ENCODE results near the gene NEDD4L.
A peak's percentile ranks its signal among the peaks of the same experiment; 100 is the strongest.

NEDD4L gene

DNA sequence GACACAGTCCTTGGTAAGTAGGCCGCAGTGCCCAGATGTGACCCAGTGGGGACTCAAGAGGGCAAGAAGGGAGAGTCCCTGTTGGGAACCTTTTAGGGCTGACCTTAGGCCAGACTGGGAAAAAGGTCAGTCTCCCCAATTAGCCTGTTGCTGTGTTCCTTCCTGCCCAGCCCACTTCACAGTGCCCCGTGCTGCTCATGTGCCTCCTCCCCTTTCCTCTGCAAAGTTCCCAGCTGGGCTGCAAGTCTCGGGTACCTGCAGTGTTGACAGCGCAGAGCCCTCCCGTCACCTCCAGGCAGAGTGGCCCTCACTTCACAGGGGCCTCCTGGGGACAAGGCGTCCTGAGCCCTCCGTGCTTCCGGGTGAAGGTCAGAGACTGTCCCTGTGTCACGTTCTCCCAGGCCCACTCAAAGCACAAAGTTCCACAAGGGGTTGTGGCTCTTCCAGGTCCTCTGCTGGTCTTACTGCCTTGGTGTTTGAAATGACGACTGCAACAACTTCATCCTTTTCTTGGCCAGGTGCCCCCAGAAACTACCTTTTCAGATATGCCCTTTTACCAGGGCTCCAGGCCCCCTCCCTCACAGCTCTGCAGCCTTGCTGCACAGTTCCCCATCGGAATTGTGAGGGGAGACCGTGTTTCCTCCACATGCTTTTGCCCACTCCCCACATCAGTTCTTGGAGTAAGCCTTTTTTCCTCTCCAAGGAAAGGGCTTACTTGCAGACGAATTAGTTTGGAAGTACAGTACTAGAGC is 359.1 kb downstream of the NEDD4L start:
- peak overlapping the region; percentile 74 for H3K27ac ChIP-seq

GRCh38 chr18:58403799-58404455 is 359.9 kb downstream of the NEDD4L start:
- peak overlapping the region; percentile 74 for H3K27ac ChIP-seq

More for the DNA sequence above, 359.1 kb downstream of the NEDD4L start:
- peak overlapping the region; percentile 77 for H3K4me2 ChIP-seq
- H3K4me3 ChIP-seq: no peak overlapping the region
- H3K9me3 ChIP-seq: no peaks in the 10 kb centered on the region
- H3K4me1 ChIP-seq: peaks cover 100% of the 10 kb centered on the region
- no peaks in the 10 kb centered on the region for H4K20me1 ChIP-seq
- no peaks in the 10 kb centered on the region for H3K36me3 ChIP-seq
- TF ChIP-seq Cebpa-rat (IDR thresholded peaks at IDR 0.05): no peak
- no peaks in the 10 kb centered on the region for H3K27me3 ChIP-seq
- H3K9ac ChIP-seq: peak overlapping the region; percentile 52

DNA sequence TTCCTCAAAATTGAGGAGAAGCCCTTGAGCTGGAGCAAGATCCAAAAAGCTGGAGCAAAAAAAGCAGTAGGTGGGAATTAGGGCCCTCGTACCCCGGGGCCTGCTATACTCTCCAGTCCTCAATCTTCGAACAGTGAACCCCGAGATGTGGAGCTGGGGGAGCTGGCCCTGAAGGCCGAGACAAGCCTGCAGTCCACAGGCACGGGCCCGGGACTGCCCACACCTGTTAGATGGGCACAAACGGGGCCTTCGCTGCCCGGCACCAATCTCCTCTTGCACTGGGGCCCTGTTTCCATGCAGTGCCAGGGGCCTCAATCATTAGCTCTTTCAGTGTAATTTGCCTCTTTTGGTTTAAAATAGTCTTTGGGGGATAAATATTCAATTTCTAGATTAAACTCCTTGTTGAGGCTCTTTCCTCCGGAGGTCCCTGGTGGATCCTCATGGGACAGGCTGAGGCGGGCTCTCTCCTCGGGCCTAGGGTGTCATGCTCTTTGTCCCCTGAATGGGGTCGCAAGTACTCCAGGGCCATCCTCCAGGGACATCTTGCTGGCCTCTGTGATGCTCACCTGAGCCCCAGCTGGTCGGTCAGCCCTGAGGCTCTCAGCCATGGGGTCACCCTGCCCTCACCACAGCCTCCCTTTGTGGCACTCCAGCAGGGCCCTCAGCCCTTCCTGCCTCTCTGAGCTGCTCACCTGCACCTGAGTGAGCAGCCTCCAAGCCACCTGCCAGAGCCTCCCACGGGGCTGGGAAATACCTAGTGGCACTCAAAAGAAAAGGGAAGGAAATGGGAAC is 361.3 kb downstream of the NEDD4L start:
- peak overlapping the region; percentile 74 for H3K27ac ChIP-seq
- H3K4me1 ChIP-seq: peaks cover 99% of the 10 kb centered on the region
- H3K27me3 ChIP-seq: no peaks in the 10 kb centered on the region
- no peaks in the 10 kb centered on the region for H4K20me1 ChIP-seq
- peak overlapping the region; percentile 16; the same call in 1 of the 2 replicates for H3K4me3 ChIP-seq
- peak overlapping the region; percentile 27; the same call in 1 of the 2 replicates for H3K9ac ChIP-seq
- H3K4me2 ChIP-seq: peak overlapping the region; percentile 77
- no peak for TF ChIP-seq Cebpa-rat (IDR thresholded peaks at IDR 0.05)
- no peaks in the 10 kb centered on the region for H3K36me3 ChIP-seq
- H3K9me3 ChIP-seq: no peaks in the 10 kb centered on the region

More at GRCh38 chr18:58403799-58404455, 359.9 kb downstream of the NEDD4L start:
- no peak for TF ChIP-seq Cebpa-rat (IDR thresholded peaks at IDR 0.05)
- Histone ChIP-seq H3K9ac (no peak overlapping the region; the same call in 1 of the 2 replicates), H3K4me2 (peak overlapping the region; percentile 77), H4K20me1 (no peaks in the 10 kb centered on the region), H3K4me3 (no peak overlapping the region; the same call in 1 of the 2 replicates), H3K9me3 (no peaks in the 10 kb centered on the region), H3K4me1 (peaks cover 100% of the 10 kb centered on the region), H3K27me3 (no peaks in the 10 kb centered on the region), H3K36me3 (no peaks in the 10 kb centered on the region)

DNA sequence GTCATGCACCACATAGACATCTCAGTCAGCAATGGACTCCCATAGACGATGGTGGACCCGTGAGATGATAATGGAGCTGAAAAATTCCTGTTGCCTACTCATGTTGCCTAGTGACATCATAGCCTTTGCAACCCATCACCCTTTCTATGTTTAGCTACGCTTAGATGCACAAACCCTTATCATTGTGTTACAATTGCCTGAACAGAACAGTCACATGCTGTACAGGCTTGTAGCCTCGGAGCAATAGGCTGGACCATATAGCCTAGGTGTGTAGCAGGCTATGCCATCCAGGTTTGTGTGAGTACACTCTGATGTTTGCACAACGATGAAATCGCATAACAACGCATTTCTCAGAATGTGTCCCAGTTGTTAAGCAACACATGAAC is 363.2 kb downstream of the NEDD4L start:
- Histone ChIP-seq H3K27ac (peak overlapping the region; percentile 66; the same call in 1 of the 2 replicates), H3K4me2 (peak overlapping the region; percentile 77), H4K20me1 (no peaks in the 10 kb centered on the region)

DNA sequence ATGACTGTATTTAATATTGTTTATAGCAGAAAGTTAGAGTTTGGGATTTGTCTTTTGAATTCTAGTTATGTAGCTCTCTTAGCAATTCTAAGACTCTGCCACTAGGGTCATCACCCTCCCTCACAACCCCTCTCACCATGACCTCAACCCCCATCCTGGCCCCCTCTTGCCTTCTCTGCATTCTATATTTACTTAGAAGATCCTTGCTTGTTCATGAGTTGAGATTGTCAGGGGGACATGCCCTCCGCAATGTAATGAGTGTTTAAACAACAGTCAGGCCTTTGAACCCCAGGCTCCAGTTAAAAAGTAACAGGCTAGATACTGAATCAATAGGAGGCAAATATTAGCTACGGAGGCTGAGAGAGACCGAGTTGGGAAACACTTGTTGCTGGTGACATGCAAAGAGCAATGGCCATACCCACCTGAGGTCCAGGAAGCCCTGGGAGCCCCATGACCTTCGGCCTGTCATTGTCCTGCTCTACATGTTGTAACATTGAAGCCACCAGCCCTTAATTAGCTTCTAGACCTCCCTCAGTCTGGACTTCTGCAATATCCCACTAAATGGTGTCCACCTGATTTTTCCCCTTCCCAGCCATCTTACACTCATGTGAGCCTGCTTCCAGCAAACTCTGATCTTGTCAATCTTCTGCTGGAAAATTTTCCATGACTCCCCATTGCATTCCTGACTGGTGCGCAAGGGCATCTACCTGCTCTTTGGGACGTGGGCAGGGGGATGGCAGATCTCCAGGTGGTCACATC is 363.8 kb downstream of the NEDD4L start:
- TF ChIP-seq Cebpa-rat (IDR thresholded peaks at IDR 0.05): no peak
- H3K9ac ChIP-seq: no peak overlapping the region
- no peaks in the 10 kb centered on the region for H4K20me1 ChIP-seq
- no peaks in the 10 kb centered on the region for H3K9me3 ChIP-seq
- no peak overlapping the region for H3K4me3 ChIP-seq
- H3K27me3 ChIP-seq: no peaks in the 10 kb centered on the region
- no peaks in the 10 kb centered on the region for H3K36me3 ChIP-seq
- H3K4me2 ChIP-seq: peak overlapping the region; percentile 77
- H3K27ac ChIP-seq: no peak overlapping the region
- H3K4me1 ChIP-seq: peaks cover 86% of the 10 kb centered on the region

More for the DNA sequence above, 363.2 kb downstream of the NEDD4L start:
- no peak overlapping the region for H3K9ac ChIP-seq
- no peak overlapping the region for H3K4me3 ChIP-seq
- H3K36me3 ChIP-seq: no peaks in the 10 kb centered on the region
- peaks cover 91% of the 10 kb centered on the region for H3K4me1 ChIP-seq
- H3K9me3 ChIP-seq: no peaks in the 10 kb centered on the region
- no peaks in the 10 kb centered on the region for H3K27me3 ChIP-seq
- no peak for TF ChIP-seq Cebpa-rat (IDR thresholded peaks at IDR 0.05)

GRCh38 chr18:58408665-58409064 is 364.6 kb downstream of the NEDD4L start:
- no peaks in the 10 kb centered on the region for H4K20me1 ChIP-seq
- peaks cover 83% of the 10 kb centered on the region for H3K4me1 ChIP-seq
- H3K4me3 ChIP-seq: no peak overlapping the region
- no peaks in the 10 kb centered on the region for H3K9me3 ChIP-seq
- H3K4me2 ChIP-seq: peak overlapping the region; percentile 77; the same call in 1 of the 2 replicates
- no peak overlapping the region for H3K27ac ChIP-seq
- no peak for TF ChIP-seq Cebpa-rat (IDR thresholded peaks at IDR 0.05)
- H3K9ac ChIP-seq: no peak overlapping the region
- no peaks in the 10 kb centered on the region for H3K36me3 ChIP-seq
- no peaks in the 10 kb centered on the region for H3K27me3 ChIP-seq

- no peak overlapping the region for H3K4me3 ChIP-seq
- H3K4me2 ChIP-seq: peak overlapping the region; percentile 36
- no peak overlapping the region for H3K27ac ChIP-seq
- no peaks in the 10 kb centered on the region for H3K9me3 ChIP-seq
- H3K36me3 ChIP-seq: no peaks in the 10 kb centered on the region
- H3K4me1 ChIP-seq: peaks cover 83% of the 10 kb centered on the region
- H4K20me1 ChIP-seq: no peaks in the 10 kb centered on the region
- no peaks in the 10 kb centered on the region for H3K27me3 ChIP-seq
- no peak for TF ChIP-seq Cebpa-rat (IDR thresholded peaks at IDR 0.05)
- H3K9ac ChIP-seq: no peak overlapping the region
These were observed 365.9 kb downstream of the NEDD4L start for GRCh38 chr18:58409802-58410445.

DNA sequence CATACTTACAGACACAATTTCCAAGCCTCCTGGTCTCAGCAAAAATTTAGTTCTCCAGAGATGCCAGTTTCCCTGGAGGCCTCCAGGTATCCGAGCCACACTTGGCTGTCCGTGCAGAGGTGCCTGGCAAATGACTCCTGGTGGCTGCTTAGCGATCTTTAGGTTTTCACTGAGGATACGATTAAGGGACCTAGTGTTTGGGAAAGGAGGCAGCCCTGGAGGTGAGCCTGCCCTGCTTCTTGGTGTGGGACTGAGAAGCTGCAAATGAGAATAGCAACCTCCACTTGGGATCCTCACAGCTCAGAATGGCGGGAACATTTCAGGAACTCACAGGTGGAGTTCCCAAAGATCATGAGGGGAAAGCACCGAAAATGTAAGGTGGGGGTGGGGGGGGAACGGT is 367.3 kb downstream of the NEDD4L start:
- peaks cover 75% of the 10 kb centered on the region for H3K4me1 ChIP-seq
- no peak overlapping the region for H3K27ac ChIP-seq
- H4K20me1 ChIP-seq: no peaks in the 10 kb centered on the region
- no peaks in the 10 kb centered on the region for H3K36me3 ChIP-seq
- no peaks in the 10 kb centered on the region; the same call in 1 of the 2 replicates for H3K27me3 ChIP-seq
- no peak overlapping the region for H3K4me3 ChIP-seq
- TF ChIP-seq Cebpa-rat (IDR thresholded peaks at IDR 0.05): no peak
- no peaks in the 10 kb centered on the region for H3K9me3 ChIP-seq
- H3K4me2 ChIP-seq: no peak overlapping the region
- H3K9ac ChIP-seq: no peak overlapping the region

Measured in BLaER1 (cell line).